ENCODE data around the gene RGS3.

RGS3 gene

DNA sequence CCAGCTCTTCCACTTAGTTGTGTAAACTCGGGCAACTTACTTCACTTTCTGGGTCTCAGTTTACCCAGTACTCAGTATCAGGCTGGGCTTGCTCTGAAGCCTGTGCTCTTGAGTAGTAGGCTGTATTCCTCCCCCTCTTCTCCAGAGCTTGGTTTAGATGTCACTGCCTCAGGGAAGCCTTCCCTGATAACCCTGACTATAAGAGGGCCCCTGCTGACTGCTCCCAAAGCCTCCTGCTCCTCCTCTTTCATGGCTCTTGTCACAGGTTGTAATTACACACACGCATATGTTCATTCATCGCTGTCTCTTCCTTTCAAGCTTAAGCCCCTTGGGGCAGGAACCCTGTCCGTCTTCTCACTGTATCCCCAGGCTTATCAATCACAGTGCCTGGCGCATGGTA lies 140.2 kb downstream of the RGS3 start:
- no peak for DNase-seq (ENCODE audit: low read depth)
- no peak overlapping the region for H3K4me3 ChIP-seq (ENCODE audit: control insufficient read depth, low read depth, low read length)
- TF ChIP-seq, protein P1, sequence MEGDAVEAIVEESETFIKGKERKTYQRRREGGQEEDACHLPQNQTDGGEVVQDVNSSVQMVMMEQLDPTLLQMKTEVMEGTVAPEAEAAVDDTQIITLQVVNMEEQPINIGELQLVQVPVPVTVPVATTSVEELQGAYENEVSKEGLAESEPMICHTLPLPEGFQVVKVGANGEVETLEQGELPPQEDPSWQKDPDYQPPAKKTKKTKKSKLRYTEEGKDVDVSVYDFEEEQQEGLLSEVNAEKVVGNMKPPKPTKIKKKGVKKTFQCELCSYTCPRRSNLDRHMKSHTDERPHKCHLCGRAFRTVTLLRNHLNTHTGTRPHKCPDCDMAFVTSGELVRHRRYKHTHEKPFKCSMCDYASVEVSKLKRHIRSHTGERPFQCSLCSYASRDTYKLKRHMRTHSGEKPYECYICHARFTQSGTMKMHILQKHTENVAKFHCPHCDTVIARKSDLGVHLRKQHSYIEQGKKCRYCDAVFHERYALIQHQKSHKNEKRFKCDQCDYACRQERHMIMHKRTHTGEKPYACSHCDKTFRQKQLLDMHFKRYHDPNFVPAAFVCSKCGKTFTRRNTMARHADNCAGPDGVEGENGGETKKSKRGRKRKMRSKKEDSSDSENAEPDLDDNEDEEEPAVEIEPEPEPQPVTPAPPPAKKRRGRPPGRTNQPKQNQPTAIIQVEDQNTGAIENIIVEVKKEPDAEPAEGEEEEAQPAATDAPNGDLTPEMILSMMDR (conservative IDR thresholded peaks at IDR 0.05; ENCODE audit: control insufficient read depth, insufficient read depth, low read depth, low read length), result no peak

DNA sequence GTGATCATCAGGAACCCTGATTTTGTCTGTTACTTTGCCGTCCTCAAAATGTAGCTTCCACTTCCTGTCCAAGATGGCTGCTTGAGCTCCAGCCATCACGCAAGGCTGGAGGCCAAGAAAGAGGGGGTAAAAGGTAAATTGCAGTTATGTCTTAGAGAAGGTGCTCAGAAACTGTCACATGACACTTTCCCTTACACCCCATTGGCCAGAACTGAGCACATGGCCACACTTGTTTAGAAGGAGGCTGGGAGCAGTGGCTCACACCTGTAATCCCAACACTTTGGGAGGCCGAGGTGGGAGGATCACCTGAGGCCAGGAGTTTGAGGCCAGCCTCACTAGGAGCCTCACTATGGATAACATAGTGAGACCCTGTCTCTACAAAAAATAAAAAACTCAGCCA lies 140.9 kb downstream of the RGS3 start:
- no peak overlapping the region for H3K4me3 ChIP-seq (ENCODE audit: control insufficient read depth, low read depth, low read length)
- no peak for DNase-seq (ENCODE audit: low read depth)
- TF ChIP-seq, protein P1 (conservative IDR thresholded peaks at IDR 0.05; ENCODE audit: control insufficient read depth, insufficient read depth, low read depth, low read length), result no peak

DNA sequence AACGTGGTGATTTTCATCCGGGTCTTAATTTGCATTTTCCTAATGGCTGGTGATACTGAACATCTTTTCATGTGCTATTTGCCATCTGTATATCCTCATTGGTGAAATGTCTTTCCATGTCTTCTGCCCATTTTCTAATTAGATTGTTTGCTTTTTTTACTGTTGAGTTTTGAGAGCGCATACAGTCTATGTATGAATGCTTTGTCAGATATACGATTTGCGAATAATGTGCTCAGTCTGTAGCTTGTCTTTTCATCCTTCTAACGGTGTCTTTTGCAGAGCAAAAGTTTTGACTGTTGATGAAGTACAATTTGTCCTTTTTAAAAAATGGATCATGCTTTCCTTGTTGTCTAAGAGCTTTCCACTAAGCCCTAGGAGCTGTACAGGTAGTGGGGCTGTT lies 143.0 kb downstream of the RGS3 start:
- DNase-seq (ENCODE audit: low read depth), result no peak
- no peak overlapping the region for H3K4me3 ChIP-seq (ENCODE audit: control insufficient read depth, low read depth, low read length)
- TF ChIP-seq, protein P1 (conservative IDR thresholded peaks at IDR 0.05; ENCODE audit: control insufficient read depth, insufficient read depth, low read depth, low read length), result no peak

DNA sequence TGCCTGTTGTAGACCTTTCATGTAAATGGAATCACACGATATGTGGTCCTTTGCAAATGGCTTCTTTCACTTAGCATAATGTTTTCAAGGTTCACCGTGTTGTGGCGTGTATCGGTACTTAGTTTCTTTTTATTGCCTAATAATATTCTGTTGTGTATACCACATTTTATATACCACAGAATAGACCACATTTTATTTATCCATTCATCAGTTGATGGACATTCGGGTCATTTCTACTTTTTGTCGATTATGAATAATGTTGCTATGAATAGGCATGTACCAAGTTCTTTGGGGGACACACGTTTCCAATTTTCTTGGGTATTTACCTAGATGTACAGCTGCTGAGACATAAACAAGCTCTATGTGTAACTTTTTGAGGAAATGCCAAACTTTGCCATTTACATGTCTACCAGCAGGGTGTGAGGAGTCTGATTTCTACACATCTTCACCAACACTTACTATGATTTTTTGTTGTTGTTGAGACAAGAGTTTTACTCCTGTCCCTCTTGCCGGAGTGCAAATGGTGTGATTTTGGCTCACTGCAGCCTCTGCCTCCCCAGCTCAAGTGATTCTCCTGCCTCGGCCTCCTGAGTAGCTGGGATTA lies 144.7 kb downstream of the RGS3 start:
- no peak for DNase-seq (ENCODE audit: low read depth)

DNA sequence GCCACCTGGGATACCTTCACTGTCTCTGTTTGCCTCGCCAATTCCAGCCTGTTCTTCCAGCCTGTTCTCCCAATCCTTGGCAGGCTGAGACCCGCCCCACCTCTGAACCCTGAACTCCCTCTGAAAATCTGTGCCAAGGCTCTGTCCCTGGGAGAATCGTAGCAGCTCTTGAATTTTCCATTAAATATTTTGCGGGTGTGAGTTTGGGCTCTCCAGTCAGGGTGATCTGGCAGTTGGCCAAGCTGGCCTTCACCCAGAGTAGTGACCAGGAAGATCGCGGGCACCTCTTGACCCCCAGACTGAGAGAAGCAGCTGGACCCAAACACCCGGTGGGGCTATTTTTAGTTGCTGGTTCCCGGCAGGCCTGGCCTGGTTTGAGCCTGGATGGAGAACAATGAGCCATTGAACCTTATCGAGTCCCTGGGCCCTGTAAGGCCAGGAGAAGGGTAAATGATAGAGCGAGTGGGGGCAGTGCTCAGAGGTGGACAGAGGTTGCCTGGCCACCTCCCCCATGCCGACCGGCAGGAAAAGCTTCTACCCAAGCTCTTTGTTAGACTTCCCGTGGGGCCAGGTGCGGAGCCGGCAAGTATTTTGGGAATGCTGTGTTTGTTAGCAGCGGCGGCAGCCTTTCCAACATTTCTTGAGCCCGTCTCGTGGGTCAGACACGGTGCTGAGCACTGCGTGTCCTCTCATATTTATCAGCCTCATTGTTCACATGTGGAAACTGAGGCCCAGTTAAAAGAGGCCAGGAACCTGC lies 146.2 kb downstream of the RGS3 start:
- TF ChIP-seq, protein P1 (conservative IDR thresholded peaks at IDR 0.05; ENCODE audit: control insufficient read depth, insufficient read depth, low read depth, low read length), result no peak
- peak; percentile 32 for DNase-seq (ENCODE audit: low read depth)
- H3K4me3 ChIP-seq (ENCODE audit: control insufficient read depth, low read depth, low read length), result no peak overlapping the region

More for the DNA sequence above, 144.7 kb downstream of the RGS3 start:
- H3K4me3 ChIP-seq (ENCODE audit: control insufficient read depth, low read depth, low read length), result no peak overlapping the region
- TF ChIP-seq, protein P1 (conservative IDR thresholded peaks at IDR 0.05; ENCODE audit: control insufficient read depth, insufficient read depth, low read depth, low read length), result no peak

DNA sequence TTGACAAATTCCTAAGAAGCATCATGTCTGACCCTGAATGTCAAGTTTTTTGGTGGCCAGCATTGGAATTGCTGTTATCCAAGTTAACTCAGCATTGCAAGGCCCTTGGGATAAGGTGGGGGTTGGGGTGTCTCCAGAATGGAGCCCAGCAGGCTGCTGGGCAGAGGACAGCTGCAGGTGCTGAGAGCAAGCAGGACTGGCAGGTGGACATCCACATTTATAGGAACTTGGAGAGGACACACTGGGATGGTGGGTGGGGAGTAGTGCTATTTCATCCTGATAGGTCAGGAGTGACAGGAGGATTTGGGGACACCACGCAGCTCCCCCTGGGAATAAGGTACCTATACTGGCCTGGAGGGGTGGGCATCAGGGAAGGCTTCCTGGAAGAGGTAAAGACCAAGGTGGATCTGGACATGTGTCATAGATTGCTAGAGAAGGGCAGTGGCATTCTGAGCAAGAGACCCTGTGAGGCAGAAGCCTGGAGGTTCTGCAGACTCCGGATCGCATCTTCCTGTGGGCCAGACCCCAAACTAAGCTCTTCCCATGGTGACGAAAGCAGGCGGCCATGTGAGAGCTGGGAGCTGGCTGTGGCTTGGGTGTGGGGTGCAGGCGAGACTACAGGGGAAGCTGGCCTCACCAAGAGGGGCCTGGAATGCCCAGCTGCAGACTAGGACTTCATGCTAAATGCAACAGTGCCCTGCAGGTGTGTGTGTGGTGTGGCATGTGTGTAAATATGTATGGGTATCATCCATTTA lies 148.1 kb downstream of the RGS3 start:
- no peak for DNase-seq (ENCODE audit: low read depth)
- TF ChIP-seq, protein P1 (conservative IDR thresholded peaks at IDR 0.05; ENCODE audit: control insufficient read depth, insufficient read depth, low read depth, low read length), result no peak
- H3K4me3 ChIP-seq (ENCODE audit: control insufficient read depth, low read depth, low read length), result no peak overlapping the region
